Measurements from ENCODE around the gene SLC22A25.

Gene SLC22A25

DNA sequence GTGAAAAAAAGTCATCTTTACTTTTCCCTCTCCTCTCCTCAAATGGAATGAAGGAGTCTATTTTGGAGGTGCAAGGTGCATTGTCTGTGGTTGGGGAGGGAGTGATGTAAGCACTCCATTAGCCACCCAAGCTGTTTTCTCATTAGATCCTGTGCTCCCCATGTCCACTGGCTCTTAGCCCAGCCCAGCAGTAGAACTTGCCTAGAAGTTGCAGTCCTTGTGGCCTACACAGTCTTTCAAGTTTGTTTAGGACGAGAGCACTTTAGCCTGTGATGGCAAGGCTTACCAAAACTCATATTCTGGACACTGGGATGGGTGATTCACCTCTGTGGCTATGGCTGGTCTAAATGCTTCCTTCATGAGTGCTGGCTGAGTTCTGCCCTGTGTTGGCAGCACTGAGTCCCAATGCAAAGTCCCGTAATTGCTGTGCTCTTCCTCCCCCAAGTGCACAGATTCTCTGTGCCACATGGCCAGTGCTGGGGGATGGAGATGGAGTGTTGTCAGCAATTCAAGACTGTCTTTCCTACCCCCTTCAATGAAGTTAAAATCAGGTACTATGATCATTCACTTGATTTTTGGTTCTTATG, 15.8 kb downstream of the SLC22A25 start:
- DNase-seq, result no peak

- DNase-seq, result no peak
Observed at GRCh38 chr11:63226488-63227114, 16.8 kb downstream of the SLC22A25 start.

- DNase-seq, result no peak
Observed at GRCh38 chr11:63214093-63214492, 29.3 kb downstream of the SLC22A25 start.

DNA sequence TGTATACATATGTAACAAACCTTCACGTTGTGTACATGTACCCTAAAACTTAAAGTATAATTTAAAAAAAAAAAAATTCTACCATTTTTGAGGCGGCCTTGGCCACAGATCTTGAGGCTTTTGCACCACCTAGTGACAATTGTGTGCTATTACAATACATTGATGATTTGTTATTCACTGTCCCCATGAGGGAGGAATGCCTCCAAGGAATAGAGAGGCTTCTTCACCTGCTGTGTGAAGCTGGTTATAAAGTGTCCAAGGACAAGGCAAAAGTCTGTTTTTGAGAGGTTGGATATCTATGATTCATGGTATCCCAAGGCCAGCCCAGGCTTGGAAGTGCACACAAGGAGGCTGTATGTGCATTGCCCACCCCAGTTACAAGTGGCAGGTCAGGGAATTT, 30.7 kb downstream of the SLC22A25 start:
- DNase-seq, result no peak

GRCh38 chr11:63210111-63210510, 33.3 kb downstream of the SLC22A25 start:
- no peak for DNase-seq

Measured in NCI-H2081 (cell line).